LNCAP (cell line): ENCODE measurements around the gene PRKG1.

Source experiments
- TF ChIP-seq, protein P1 (sequence below): fragments of 450-650 bp; IDR thresholded peaks from 2 replicates; pipeline ENCODE4 v1.5.1; 2017; ENCODE audit warnings: mild to moderate bottlenecking

The PRKG1 gene

DNA sequence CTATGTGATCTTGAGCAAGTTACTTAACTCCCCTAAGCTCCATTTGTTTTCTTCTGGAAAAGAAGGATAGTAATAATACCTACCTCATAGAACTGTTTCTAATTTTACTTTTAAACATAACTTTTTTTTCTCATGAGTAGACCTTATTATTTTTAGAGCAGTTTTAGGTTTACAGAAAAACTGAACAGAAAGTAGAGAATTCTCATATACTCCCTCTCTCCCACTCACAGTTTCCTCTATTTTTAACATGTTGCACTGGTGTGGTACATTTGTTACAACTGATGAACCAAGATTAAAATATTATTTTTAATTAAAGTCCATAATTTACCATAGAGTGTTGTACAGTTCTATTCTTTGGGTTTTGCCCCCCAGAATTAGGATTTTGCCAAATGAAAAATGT is 846.4 kb downstream of the PRKG1 start:
- TF ChIP-seq, protein P1, sequence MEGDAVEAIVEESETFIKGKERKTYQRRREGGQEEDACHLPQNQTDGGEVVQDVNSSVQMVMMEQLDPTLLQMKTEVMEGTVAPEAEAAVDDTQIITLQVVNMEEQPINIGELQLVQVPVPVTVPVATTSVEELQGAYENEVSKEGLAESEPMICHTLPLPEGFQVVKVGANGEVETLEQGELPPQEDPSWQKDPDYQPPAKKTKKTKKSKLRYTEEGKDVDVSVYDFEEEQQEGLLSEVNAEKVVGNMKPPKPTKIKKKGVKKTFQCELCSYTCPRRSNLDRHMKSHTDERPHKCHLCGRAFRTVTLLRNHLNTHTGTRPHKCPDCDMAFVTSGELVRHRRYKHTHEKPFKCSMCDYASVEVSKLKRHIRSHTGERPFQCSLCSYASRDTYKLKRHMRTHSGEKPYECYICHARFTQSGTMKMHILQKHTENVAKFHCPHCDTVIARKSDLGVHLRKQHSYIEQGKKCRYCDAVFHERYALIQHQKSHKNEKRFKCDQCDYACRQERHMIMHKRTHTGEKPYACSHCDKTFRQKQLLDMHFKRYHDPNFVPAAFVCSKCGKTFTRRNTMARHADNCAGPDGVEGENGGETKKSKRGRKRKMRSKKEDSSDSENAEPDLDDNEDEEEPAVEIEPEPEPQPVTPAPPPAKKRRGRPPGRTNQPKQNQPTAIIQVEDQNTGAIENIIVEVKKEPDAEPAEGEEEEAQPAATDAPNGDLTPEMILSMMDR = no peak

DNA sequence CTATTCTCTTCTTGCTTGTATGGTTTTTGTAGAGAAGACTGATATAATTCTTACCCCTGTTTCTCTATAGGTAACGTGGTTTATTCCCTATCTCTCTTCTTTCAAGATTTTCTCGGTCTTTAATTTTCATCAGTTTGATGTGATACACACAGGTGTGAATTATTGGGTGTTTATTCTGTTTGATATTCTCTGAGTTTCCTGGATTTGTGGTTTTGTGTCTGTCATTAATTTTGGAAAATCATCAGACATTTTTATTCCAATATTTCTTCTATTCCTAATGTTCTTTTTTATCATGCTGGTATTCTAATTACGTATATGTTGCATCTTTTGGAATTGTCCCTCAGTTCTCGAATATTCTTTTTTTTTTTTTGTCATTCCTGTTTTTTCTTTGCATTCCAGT is 850.1 kb downstream of the PRKG1 start:
- TF ChIP-seq, protein P1 = no peak

GRCh38 chr10:51926337-51926736 is 852.0 kb downstream of the PRKG1 start:
- TF ChIP-seq, protein P1 = no peak

GRCh38 chr10:51928162-51928561 is 853.9 kb downstream of the PRKG1 start:
- TF ChIP-seq, protein P1 = no peak

- TF ChIP-seq, protein P1 = no peak
Measured at GRCh38 chr10:51932530-51932929, 858.2 kb downstream of the PRKG1 start.

DNA sequence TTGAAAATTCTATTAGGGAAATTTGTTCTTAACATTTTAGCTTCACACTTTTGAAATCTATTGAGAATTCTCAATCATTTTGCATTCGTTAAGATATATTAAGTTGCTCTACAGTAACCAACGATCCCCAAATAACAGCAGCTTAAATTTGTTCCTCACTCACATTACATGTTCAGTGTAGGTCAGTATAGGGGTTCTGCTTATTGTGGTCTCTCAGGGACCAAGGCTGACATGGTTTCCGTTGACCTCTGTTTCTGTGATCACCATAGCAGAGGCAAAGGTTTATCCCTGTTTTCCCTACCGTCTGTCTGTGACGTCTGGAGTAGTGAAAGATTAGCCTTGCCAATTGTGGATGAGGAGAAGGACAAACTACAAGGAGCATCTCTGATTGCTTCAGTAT is 860.1 kb downstream of the PRKG1 start:
- TF ChIP-seq, protein P1 = no peak

GRCh38 chr10:51935341-51935740 is 861.1 kb downstream of the PRKG1 start:
- TF ChIP-seq, protein P1 = no peak
